Muscle of arm (tissue), 12 donors: ENCODE results near the gene KLK1. TPM values are rescaled to one million over a fixed set of nuclear protein-coding genes. Genes with fewer than 3 reads are reported as not detected.

Experiments
- polyA plus RNA-seq, 12 donors: library from polyadenylated mRNA; unstranded; fragments of 120-200 nt; gene quantifications; one replicate each; pipeline ENCODE4 v1.2.1, GENCODE V29; 2013; ENCODE audit not compliant: insufficient read length in 12 of 12

KLK1 gene
- polyA plus RNA-seq, 12 donors, result 0.18 to 17.9 (median 1.0) TPM; not detected in 5

Other genes with a start within 250 kb of the KLK1 start
- under 1 TPM in 3 of 12 donors, not detected in 9; 0.05 to 0.25 (median 0.12) TPM for gene SYT3, start 183.9 kb downstream of the KLK1 start, polyA plus RNA-seq
- gene C19orf81, start 174.3 kb downstream of the KLK1 start, polyA plus RNA-seq, result 1 to 10 TPM in 7 of 12 donors, under 1 TPM in 3, not detected in 2; 0.85 to 2.8 (median 1.5) TPM
- 10 to 100 TPM in 11 of 12 donors, not detected in 1; 11.4 to 87.6 (median 22.0) TPM for gene SHANK1, start 104.0 kb downstream of the KLK1 start, polyA plus RNA-seq
- 10 to 100 TPM in 11 of 12 donors, not detected in 1; 14.6 to 62.3 (median 17.6) TPM for gene CLEC11A, start 100.4 kb downstream of the KLK1 start, polyA plus RNA-seq
- under 1 TPM in 1 of 12 donors, not detected in 11; 0.13 TPM for gene GPR32, start 53.3 kb downstream of the KLK1 start, polyA plus RNA-seq
- gene ACP4, start 33.4 kb downstream of the KLK1 start, polyA plus RNA-seq, result under 1 TPM in 2 of 12 donors, not detected in 10; 0.28 to 0.29 TPM
- gene KLK15, start 9.8 kb upstream of the KLK1 start, polyA plus RNA-seq, result not detected
- gene KLK3, start 31.1 kb upstream of the KLK1 start, polyA plus RNA-seq, result 1 to 10 TPM in 1 of 12 donors, not detected in 11; 9.4 TPM
- under 1 TPM in 1 of 12 donors, not detected in 11; 0.20 TPM for gene KLK2, start 49.7 kb upstream of the KLK1 start, polyA plus RNA-seq
- under 1 TPM in 1 of 12 donors, not detected in 11; 0.21 TPM for gene KLK4, start 87.6 kb upstream of the KLK1 start, polyA plus RNA-seq
- under 1 TPM in 1 of 12 donors, not detected in 11; 0.32 TPM for gene KLK5, start 129.3 kb upstream of the KLK1 start, polyA plus RNA-seq
- under 1 TPM in 4 of 12 donors, not detected in 8; 0.22 to 0.50 (median 0.39) TPM for gene KLK6, start 145.8 kb upstream of the KLK1 start, polyA plus RNA-seq
- under 1 TPM in 8 of 12 donors, not detected in 4; 0.07 to 0.66 (median 0.14) TPM for gene KLK7, start 160.1 kb upstream of the KLK1 start, polyA plus RNA-seq
- gene KLK8, start 177.8 kb upstream of the KLK1 start, polyA plus RNA-seq, result 1 to 10 TPM in 3 of 12 donors, not detected in 9; 1.0 to 2.3 (median 1.8) TPM
- 1 to 10 TPM in 1 of 12 donors, under 1 TPM in 7, not detected in 4; 0.05 to 2.1 (median 0.19) TPM for gene KLK10, start 195.9 kb upstream of the KLK1 start, polyA plus RNA-seq
- gene KLK11, start 202.8 kb upstream of the KLK1 start, polyA plus RNA-seq, result 1 to 10 TPM in 3 of 12 donors, not detected in 9; 2.0 to 9.1 (median 3.5) TPM
- gene KLK12, start 211.2 kb upstream of the KLK1 start, polyA plus RNA-seq, result not detected
- gene KLK13, start 241.3 kb upstream of the KLK1 start, polyA plus RNA-seq, result 1 to 10 TPM in 1 of 12 donors, under 1 TPM in 2, not detected in 9; 0.48 to 1.5 (median 0.61) TPM